Activated naive CD4-positive, alpha-beta T cell (primary cell): ENCODE data around the gene CHTOP.
"Not testable (repeated sequence)": the region's sequence is repeated elsewhere in the genome, so short reads cannot be mapped to it uniquely, and the experiment has no call there.

Experiments
- DNase-seq, 4 experiments: peaks; one replicate each; lab custom pipeline; 2025; lab: John Stamatoyannopoulos, UW

The CHTOP gene

DNA sequence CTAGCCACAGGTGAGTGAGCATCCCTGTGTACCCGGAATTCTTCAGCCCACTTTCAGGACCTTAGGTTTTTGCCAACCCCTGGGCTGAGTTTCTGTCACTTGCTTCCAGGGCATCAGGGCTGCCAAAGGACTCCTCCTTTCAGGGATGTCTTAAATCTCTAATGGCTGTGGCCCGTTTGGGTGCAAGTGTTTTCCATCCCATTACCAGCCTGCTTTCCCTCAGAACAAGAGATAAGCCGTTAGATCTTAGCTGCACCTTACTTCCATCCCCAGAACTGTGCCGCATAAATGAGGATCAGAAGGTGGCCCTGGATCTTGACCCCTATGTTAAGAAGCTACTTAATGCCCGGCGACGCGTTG lies 25.3 kb downstream of the CHTOP start:
- DNase-seq, result no peak

DNA sequence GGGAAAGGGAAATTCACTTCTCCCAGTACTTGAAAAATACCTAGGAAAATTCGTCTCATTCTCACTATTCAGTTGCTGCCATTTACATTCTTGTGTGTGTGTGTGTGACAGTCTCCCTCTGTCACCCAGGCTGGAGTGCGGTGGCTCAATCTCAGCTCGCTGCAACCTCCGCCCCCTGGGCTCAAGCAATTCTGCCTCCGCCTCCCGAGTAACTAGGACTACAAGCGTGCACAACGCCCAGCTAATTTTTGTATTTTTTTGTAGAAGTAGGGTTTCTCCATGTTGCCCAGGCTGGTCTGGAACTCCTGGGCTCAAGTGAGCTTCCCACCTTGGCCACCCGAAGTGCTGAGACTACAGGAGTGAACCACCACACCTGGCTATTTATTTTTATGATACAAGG lies 25.8 kb downstream of the CHTOP start:
- no peak for DNase-seq

DNA sequence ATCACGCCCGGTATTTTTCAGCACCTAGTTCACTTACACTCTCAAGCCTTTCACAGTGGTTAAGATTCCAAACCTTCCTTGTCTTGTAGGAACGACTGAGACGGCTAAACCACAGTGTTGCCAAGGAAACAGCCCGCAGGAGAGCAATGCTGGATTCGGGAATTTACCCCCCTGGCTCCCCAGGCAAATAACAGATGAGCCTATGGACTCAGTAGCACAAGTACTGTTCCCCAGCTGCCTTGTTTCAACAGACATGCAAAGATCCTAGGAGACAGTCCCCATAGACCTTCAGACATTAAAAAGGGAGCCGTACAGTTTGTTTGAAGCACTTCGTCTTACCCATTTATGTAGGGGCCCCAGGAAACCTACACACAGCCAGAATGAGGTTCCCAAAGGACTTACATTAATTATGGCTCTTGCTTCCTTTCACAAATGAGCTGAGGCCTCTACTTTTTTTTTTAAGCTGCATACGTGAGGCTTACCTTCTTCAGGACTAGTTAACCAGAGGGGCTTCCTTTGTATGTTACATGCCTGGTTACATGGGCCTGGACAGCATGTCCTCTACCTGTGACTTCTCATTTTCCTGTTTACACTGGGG lies 27.3 kb downstream of the CHTOP start:
- DNase-seq, result no peak

DNA sequence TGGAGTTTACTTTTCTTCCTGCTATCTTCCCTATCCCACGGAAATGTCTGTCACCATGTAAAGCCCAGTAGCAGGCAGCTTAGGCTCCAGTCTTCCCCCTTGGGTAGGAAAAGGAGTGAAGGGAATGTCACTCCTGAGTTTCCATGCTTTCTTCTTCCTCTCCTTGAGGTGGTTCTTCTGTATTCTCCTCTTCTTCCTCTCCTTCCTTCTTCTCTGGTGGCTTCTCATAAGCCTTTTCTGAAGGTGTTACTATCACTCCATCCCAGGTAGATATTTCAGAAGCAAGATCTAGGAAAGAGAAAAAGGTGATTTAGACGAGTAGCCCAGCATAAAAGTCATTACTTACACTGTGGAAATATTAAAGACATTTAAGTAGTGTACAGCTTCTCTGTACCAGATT lies 28.4 kb downstream of the CHTOP start:
- no peak for DNase-seq

DNA sequence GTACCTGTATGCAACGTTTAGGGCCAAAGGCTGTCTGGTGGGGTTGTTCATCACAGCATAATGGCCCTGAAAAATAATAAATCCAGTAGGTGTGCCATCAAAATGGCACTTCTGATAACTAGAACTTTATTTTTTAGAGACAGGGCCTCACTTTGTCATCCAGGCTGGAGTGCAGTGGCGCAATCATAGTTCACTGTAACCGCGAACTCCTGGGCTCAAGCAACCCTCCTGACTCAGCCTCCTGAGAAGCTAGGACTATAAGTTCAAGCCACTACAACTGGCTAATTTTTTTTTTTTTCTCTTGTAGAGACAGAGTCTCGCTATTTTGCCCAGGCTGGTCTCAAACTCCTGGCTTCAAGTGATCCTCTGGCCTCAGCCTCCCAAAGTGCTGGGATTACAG lies 29.3 kb downstream of the CHTOP start:
- DNase-seq, result no peak

DNA sequence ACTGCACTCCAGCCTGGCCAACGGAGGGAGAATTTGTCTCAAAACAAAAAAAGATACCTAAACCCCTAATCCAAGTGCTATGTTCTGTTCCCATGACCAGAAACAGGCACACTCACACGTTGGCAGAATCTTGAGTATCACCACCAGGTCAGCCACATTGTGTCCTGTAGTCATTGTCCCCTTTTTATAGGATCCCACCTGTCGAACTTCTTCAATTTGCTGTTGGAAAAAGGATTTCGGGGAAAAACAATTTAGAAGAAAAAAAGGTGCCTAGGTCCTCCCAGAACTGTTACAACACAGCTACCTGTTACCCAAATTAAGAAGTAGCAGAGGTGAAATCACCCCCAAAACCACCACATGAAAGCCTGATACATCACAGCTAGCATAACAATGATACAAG lies 33.6 kb downstream of the CHTOP start:
- DNase-seq, result no peak

DNA sequence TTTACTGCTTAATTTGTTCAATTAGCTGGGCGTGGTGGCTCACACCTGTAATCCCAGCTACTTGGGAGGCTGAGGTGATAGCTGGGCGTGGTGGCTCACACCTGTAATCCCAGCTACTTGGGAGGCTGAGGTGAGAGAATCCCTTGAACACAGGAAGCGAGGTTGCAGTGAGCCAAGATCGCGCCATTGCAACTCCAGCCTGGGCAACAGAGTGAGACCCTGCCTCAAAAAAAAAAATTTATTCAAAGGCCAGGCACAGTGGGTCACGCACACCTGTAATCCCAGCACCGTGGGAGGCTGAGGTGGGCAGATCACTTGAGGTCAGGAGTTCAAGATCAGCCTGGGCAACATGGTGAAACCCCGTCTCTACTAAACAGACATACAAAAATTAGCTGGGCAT lies 34.8 kb downstream of the CHTOP start:
- not testable (repeated sequence) for DNase-seq

DNA sequence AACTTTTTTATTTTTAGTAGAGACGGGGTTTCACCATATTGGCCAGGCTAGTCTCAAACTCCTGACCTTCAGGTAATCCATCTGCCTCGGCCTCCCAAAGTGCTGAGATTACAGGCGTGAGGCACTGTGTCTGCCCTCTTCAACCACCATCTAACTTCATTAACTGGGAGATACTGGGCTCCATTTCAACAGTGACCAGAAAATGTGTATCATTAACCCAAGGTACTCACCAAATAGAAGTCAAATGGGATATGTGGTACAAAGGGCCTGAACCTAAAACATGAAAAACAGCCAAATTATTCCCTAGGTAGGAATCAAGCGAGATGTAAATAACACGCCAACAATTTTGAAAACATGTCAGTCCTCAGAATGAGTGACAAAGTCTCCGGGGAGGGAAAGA lies 35.7 kb downstream of the CHTOP start:
- no peak for DNase-seq

DNA sequence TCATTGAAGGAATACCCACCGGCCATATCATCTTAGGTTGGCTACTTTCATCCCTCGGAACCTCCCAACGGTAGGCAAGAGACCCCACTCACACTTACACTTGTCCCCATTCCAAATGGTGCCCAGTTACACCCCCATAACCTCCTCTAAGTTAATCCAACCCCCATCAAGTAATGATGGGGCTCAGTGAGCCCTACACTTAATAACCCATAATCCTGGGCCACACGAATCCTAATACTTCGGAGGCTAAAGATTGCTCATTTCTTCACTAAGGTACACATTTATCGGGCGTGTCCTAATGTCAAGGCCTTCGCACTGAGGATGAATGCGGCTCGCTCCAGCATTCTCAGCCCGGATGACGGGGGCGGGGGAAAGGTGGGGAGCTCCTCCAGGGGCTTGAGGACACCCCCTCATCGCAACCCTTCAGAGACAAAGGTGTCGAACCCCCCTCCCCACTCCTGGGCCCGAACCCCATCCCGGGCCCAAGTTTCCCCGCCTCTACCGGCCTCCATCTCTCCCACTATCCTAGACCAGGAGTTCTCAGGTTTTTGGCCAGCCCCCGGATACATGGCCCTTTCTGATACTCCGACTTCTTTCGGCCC lies 36.5 kb downstream of the CHTOP start:
- peak in 2 of 4 experiments; percentile 17 to 34 for DNase-seq

DNA sequence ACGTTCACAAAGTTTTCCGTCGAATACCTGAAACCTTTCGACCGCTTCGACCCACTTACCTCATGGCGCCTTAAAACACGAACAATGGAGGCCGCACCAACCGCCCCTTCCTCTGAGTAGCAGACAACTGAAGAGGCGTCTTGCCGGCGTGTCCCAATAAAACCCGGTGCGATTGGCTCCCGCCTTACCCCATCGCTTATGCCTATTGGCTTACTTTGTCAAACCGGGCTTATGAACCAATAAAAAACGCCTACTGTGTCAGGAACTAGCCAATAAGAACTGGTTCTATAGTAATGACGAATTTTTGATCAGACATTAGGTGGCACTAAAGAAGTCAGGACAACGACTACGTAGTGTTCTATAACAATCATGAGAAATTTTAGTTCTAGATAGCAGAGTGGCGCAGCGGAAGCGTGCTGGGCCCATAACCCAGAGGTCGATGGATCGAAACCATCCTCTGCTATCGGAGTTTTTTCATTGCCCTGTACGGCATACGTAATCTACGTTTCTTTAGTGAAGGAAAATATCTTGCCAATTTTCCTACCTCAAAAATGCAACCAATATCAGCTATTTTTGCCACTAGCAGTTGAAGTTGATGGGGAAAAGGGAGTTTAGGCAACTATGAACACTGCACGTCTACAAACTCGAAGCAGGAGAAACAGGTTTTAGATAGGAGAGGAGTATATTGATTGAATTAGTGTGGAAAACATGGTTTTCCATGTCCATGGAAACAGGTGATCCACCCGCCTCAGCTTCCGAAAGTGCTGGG lies 37.2 kb downstream of the CHTOP start, which contains the start of gene ILF2:
TSS of gene ILF2 (minus strand) at position 135 of the 769 bp plus-strand sequence. CDS start at position 64, 71 bp downstream.
- peak; percentile 85 to 93 (median 90) for DNase-seq

DNA sequence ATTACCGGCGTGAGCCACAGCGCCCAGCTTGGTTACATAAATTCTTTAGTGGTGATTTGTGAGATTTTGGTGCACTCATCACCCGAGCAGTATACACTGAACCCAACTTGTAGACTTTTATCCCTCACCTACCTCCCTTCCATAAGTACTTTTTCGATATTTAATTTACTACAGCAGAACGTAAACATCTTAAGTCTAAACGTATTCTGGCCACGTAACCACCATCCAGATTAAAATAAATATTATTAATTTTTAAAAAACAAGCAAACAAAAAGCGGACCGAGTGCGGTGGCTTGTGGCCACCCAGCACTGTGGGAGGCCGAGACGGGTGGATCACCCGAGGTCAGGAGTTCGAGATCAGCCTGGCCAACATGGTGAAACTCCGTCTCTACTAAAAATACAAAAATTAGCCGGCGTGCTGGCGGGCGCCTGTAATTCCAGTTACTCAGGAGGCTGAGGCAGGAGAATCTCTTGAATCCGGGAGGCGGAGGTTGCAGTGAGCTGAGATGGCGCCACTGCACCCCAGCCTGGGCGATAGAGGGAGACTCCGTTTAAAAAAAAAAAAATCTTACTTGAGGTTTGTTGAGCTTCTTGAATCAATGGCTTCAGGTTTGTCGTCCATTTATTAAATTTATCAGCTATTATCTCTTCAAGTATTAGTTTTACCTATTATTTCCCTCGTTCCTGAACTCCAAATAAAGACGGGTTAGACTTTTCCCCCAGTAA lies 37.9 kb downstream of the CHTOP start:
- DNase-seq, result peak in 2 of 4 experiments; percentile 12 to 20

DNA sequence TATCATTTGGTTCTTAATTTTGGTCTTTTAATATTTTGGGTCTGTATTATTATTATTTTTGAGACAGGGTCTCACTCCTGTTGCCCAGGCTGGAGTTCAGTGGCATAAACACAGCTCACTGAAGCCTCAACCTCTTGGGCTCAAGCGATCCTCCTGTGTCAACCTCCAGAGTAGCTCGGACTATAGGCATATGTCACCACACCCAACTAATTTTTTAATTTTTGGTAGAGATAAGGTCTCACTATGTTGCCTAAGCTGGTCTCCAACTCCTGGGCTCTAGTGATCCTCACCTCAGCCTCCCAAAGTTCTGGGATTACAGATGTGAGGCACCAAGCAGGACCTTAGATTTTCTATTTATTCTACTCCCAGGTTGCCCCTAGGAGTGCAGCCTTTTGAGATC lies 39.6 kb downstream of the CHTOP start:
- no peak for DNase-seq

DNA sequence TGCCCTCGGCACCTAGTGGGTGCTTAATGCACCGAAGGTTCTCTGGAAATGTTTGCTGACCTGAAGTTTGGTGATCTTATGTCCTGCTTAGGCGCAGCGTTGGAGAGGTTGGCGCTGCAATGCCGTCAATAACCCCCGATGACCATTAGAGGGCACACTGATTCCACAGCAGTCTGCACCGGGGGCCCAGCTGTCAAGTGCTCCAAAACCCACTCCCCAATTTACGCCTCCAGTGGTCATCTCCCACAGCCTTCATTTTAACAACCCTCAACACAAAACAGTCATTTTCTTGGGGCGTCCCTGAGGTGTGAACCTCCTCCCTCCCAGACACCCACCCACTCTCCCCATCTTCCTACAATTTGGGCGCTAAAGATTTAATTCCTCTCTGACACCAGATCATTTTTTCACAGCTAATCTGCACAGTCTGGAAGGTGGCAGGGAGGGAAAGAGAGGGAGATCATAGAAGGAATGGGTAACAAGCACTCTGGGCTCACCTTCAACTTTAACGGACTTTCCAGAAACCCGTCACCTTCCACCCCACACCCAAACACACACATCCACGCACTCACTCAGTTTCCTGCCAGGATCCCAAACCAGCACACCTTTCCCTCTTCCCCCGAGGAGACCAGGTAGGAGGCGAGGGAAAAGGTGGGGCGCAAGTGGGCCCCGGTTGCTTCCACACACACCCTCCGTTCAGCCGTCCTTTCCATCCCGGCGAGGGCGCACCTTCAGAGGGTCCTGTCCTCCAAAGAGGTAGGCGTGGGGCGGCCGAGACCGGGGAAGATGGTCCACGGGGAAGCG lies 44.1 kb downstream of the CHTOP start:
- DNase-seq, result peak in 2 of 4 experiments; percentile 21 to 22

DNA sequence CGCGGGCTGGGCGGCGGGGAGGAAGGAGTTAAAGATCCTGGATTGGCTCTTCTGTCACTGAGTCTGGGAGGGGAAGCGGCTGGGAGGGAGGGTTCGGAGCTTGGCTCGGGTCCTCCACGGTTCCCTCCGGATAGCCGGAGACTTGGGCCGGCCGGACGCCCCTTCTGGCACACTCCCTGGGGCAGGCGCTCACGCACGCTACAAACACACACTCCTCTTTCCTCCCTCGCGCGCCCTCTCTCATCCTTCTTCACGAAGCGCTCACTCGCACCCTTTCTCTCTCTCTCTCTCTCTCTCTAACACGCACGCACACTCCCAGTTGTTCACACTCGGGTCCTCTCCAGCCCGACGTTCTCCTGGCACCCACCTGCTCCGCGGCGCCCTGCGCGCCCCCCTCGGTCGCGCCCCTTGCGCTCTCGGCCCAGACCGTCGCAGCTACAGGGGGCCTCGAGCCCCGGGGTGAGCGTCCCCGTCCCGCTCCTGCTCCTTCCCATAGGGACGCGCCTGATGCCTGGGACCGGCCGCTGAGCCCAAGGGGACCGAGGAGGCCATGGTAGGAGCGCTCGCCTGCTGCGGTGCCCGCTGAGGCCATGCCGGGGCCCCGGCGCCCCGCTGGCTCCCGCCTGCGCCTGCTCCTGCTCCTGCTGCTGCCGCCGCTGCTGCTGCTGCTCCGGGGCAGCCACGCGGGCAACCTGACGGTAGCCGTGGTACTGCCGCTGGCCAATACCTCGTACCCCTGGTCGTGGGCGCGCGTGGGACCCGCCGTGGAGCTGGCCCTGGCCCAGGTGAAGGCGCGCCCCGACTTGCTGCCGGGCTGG lies 44.9 kb downstream of the CHTOP start, which contains the start of gene NPR1:
TSS of gene NPR1 (plus strand) at position 170 of the 818 bp plus-strand sequence. CDS start at position 591, 421 bp downstream.
- DNase-seq, result no peak

DNA sequence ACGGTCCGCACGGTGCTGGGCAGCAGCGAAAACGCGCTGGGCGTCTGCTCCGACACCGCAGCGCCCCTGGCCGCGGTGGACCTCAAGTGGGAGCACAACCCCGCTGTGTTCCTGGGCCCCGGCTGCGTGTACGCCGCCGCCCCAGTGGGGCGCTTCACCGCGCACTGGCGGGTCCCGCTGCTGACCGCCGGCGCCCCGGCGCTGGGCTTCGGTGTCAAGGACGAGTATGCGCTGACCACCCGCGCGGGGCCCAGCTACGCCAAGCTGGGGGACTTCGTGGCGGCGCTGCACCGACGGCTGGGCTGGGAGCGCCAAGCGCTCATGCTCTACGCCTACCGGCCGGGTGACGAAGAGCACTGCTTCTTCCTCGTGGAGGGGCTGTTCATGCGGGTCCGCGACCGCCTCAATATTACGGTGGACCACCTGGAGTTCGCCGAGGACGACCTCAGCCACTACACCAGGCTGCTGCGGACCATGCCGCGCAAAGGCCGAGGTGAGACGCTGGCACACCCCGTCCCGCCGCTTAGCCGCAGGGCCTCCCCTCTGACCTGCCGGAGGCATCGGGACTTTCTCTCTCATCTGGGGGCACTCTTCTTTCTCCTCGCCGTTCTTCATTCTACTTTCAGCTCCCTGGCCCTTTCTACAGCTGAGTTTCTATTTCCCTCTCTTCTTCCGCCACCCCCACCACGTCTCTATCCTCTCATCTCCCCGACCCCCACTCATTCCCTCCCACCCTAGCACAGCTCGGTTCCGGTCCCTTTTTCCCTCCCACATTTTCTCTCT lies 45.7 kb downstream of the CHTOP start:
- peak in 1 of 4 experiments; percentile 28 for DNase-seq

DNA sequence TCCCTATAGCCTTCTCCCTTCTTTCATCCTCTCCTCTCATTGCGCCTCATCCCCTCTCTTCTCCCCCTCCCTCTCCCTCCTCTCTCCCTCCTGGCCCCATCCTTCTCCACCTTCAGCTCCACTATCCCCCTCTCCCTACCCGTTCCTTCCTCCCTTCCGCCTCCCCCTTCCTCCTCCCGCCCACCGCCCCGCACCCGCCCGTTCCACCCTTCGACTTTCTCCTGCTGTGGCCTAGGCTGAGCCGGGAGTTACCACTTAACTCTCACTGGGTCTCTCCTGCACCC lies 46.2 kb downstream of the CHTOP start:
- DNase-seq, result no peak

DNA sequence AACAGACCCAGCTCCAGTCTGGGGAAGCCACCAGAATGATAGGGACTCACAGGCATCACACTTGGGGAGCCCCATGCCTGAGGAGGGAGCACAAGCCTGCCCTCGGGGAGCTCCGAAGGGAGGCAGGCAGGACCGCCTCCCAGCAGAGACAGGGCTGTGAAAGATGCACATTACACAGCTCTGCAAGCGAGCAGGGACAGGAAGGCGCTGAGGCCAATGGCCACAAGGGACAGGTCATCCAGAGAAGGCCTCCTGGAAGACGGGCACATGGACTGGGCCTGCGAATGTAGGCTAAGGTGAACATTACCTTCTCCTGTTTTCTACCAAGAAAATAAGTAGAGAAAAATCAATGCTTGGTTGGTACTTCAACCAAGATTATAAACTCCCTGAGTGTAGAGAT lies 48.9 kb downstream of the CHTOP start:
- DNase-seq, result no peak

DNA sequence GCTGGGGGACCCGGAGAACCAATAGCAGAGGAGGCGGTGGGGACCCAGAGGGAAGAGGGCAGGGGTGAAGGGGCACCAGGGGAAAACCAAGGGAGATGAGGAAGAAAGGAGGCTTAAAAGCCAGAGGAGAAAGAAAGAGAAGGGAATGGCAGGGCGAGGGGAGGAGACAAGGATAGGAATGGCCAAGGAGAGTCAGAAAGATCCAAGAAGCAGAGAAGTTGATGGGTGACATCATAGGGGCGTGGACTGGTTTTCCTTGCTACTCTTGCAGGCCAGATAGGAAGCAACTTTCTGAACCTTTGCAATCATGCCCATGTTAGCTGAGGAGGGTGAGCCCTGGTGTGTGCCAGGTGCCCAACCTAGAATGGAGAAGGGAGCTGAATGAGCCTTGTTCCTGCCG lies 50.0 kb downstream of the CHTOP start:
- DNase-seq, result no peak

DNA sequence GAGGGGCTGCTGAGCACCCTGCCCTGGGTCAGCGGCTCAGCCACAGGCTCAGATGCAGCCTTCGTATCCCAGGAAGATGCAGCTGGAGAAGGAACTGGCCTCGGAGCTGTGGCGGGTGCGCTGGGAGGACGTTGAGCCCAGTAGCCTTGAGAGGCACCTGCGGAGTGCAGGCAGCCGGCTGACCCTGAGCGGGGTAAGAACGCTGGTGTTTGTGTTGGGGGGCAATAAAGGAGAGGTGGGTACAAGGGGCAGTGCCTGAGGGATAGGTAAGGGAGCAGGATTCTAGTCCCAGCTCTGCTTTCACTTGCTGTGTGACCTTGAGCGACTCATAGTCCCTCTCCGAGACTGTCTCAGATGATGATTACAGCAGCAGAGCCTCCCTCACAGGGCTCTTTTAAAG lies 51.0 kb downstream of the CHTOP start:
- DNase-seq, result no peak
